Colonic mucosa (tissue), 4 donors: Measurements from ENCODE around the gene CSPG5. TPM values are rescaled to one million over a fixed set of nuclear protein-coding genes. Genes with fewer than 3 reads are reported as not detected.

Source experiments
- DNase-seq: peaks from one replicate; pipeline ENCODE4 v3.0.0-alpha.2; 2020
- H3K27ac ChIP-seq: fragments of 200-600 bp; one replicate; pipeline ENCODE4 v1.8.0; 2021
- H3K27me3 ChIP-seq: fragments of 200-600 bp; one replicate; pipeline ENCODE4 v1.8.0; 2021
- H3K36me3 ChIP-seq: fragments of 200-600 bp; one replicate; pipeline ENCODE4 v1.8.0; 2021
- H3K4me1 ChIP-seq: fragments of 200-600 bp; one replicate; pipeline ENCODE4 v1.8.0; 2021; ENCODE audit warnings: mild to moderate bottlenecking
- H3K4me3 ChIP-seq: fragments of 200-600 bp; one replicate; pipeline ENCODE4 v1.8.0; 2021
- H3K9ac ChIP-seq, 2 donors: one replicate each; pipeline ENCODE4 v1.7.0; 2013; ENCODE audit warnings: control low read depth in 2 of 2, low read depth in 2 of 2, low read length in 2 of 2
- H3K9me3 ChIP-seq: fragments of 200-600 bp; one replicate; pipeline ENCODE4 v1.8.0; 2021
- intact Hi-C: fragments of 100-400 bp; cut with DNase I; formaldehyde crosslinking; loops from one replicate; pipeline ENCODE4 v1.14.1; 2022
- total RNA-seq, 2 donors: library from RNA; stranded (reverse); fragmentation: NEBNext Ultra II Directional in 1 of 2; extraction: Animal tissue kit (Norgen Biotek cat#: 25700) in 1 of 2; gene quantifications; one replicate each; pipeline ENCODE4 v1.2.1, GENCODE V29; 2021
- TF ChIP-seq, protein P1 (sequence below): fragments of 200-600 bp; IDR thresholded peaks from one replicate; pipeline ENCODE4 v1.8.0; 2022; ENCODE audit warnings: antibody characterized with exemption, mild to moderate bottlenecking
- donor health status: healthy.
- donor health status: DM: no; HTN: no; CAD: no.
- donor health status: DM: no; HTN: no; CAD: no.

The CSPG5 gene
- total RNA-seq, 2 donors from 2014 or later: 0.66 to 0.74 TPM

DNA sequence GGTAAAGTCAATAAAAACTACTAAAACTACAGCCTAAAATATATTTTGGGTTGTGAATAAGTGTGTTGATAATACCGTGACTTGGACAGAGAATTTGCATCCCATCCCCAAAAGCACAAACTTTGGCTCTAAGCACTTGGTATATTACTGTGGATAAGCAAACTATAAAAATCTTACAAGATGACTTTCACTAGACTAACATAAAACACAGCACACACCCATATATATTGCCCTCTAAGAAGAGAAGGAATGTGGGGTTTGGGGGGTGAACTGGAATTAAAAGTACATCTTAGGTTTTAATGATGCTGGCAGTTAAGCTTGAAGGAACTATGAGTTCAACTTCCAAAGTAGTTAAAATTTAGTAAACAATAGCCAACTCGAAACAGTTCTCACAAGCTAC, 28.7 kb upstream of the CSPG5 start:
- Histone ChIP-seq H3K36me3 (no peaks in the 10 kb centered on the region), H3K9ac (no peak overlapping the region), H3K27me3 (no peaks in the 10 kb centered on the region), H3K27ac (no peak overlapping the region), H3K9me3 (no peaks in the 10 kb centered on the region), H3K4me1 (peaks cover 3% of the 10 kb centered on the region), H3K4me3 (no peak overlapping the region)
- no peak for DNase-seq
- TF ChIP-seq, protein P1, sequence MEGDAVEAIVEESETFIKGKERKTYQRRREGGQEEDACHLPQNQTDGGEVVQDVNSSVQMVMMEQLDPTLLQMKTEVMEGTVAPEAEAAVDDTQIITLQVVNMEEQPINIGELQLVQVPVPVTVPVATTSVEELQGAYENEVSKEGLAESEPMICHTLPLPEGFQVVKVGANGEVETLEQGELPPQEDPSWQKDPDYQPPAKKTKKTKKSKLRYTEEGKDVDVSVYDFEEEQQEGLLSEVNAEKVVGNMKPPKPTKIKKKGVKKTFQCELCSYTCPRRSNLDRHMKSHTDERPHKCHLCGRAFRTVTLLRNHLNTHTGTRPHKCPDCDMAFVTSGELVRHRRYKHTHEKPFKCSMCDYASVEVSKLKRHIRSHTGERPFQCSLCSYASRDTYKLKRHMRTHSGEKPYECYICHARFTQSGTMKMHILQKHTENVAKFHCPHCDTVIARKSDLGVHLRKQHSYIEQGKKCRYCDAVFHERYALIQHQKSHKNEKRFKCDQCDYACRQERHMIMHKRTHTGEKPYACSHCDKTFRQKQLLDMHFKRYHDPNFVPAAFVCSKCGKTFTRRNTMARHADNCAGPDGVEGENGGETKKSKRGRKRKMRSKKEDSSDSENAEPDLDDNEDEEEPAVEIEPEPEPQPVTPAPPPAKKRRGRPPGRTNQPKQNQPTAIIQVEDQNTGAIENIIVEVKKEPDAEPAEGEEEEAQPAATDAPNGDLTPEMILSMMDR: no peak
- intact Hi-C loops: no loop called here

DNA sequence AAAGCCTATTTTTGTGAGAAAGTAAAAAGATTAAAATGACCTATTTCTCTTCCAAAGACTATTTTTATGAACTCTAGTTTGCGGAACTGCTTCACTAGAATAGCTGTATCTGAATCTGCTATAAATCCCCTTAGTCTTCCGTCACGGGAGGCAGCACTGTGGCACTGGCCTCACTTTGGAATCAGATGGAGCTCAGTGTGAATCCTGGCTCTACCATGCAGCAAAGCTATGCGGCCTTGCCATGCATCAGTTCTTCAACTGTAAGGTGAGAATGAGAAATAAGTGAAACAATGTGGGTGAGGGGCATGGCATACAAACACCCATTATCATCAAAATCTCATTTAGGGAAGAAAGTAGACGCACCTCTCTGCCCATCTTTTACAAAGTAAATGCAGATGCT, 27.5 kb upstream of the CSPG5 start:
- TF ChIP-seq, protein P1: no peak
- Histone ChIP-seq H3K4me3 (no peak overlapping the region), H3K4me1 (peaks cover 3% of the 10 kb centered on the region), H3K9me3 (no peaks in the 10 kb centered on the region), H3K27ac (no peak overlapping the region), H3K36me3 (no peaks in the 10 kb centered on the region), H3K27me3 (no peaks in the 10 kb centered on the region), H3K9ac (no peak overlapping the region)
- DNase-seq: no peak
- intact Hi-C loops: no loop called here

DNA sequence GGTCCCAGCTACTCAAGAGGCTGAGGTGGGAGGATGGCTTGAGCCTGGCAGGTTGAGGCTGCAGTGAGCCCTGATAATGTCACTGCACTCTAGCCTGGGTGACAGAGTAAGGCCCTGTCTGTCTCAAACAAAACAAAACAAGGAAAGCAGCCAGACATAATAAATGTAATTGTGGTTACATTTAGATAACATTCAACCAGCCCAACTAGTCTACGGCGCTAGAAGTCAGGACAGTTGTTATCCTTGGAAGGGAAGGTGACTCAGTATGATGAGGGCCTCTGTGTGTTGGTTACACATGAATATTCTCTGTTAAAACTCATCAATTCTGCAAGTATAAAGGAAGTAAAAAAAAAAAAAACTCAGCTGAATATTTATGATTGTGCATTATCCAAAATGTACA, 27.0 kb upstream of the CSPG5 start:
- peak; percentile 18 for DNase-seq
- H3K27me3 ChIP-seq: no peaks in the 10 kb centered on the region
- no peak overlapping the region for H3K9ac ChIP-seq
- H3K36me3 ChIP-seq: no peaks in the 10 kb centered on the region
- intact Hi-C loops: no loop called here
- H3K9me3 ChIP-seq: no peaks in the 10 kb centered on the region
- TF ChIP-seq, protein P1: no peak
- H3K4me1 ChIP-seq: peaks cover 3% of the 10 kb centered on the region
- no peak overlapping the region for H3K4me3 ChIP-seq
- no peak overlapping the region for H3K27ac ChIP-seq

DNA sequence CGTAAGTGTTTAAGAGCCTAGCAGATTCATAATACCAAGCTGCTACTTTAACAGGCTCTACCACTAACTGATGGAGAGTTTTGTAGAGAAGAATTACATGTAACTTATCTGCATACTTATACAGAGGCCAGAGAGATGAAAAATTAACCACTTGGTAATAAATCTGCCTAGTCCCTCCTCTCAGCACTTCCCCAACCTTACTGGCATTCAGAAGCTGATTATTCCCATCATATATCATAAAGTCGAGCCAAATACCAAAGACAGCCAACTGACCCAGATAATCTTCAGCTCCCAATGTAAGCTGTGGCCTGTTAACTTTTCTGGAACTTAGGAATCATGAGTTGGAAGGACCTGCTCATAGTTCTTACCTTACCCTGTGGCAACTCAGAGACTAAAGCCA, 25.5 kb upstream of the CSPG5 start:
- peaks cover 3% of the 10 kb centered on the region for H3K4me1 ChIP-seq
- intact Hi-C loops: no loop called here
- H3K4me3 ChIP-seq: no peak overlapping the region
- H3K36me3 ChIP-seq: no peaks in the 10 kb centered on the region
- H3K27ac ChIP-seq: no peak overlapping the region
- DNase-seq: no peak
- H3K27me3 ChIP-seq: no peaks in the 10 kb centered on the region
- H3K9ac ChIP-seq: no peak overlapping the region
- H3K9me3 ChIP-seq: no peaks in the 10 kb centered on the region
- TF ChIP-seq, protein P1: no peak

- no peak overlapping the region for H3K9ac ChIP-seq
- intact Hi-C loops: no loop called here
- DNase-seq: no peak
- H3K27me3 ChIP-seq: no peaks in the 10 kb centered on the region
- TF ChIP-seq, protein P1: no peak
- H3K4me1 ChIP-seq: peaks cover 3% of the 10 kb centered on the region
- H3K4me3 ChIP-seq: no peak overlapping the region
- H3K27ac ChIP-seq: no peak overlapping the region
- no peaks in the 10 kb centered on the region for H3K9me3 ChIP-seq
- H3K36me3 ChIP-seq: no peaks in the 10 kb centered on the region
Measured at GRCh38 chr3:47603332-47603731, 24.7 kb upstream of the CSPG5 start.

DNA sequence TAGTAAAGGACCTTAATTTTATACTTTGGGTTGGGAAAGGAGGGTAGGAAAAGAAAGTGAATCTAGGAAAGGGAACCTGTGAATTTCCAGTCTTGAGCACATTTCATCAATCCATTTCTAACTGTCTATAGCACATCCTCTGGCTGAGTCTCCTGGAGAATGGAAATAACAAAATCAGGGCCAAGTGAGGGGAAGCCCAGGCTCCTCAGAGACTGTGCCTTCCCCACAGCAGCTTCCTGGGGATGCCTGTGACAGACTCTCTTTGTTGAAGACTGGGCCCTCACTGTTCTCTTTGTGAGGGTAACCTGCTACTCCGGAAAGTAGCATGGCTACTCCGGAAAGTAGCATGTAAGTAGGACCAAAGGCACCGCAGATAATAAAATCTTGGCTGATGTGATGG, 22.6 kb upstream of the CSPG5 start:
- DNase-seq: no peak
- no peaks in the 10 kb centered on the region for H3K9me3 ChIP-seq
- H3K4me1 ChIP-seq: peaks cover 3% of the 10 kb centered on the region
- TF ChIP-seq, protein P1: no peak
- no peaks in the 10 kb centered on the region for H3K36me3 ChIP-seq
- no peak overlapping the region for H3K4me3 ChIP-seq
- intact Hi-C loops: no loop called here
- H3K9ac ChIP-seq: no peak overlapping the region
- no peak overlapping the region for H3K27ac ChIP-seq
- H3K27me3 ChIP-seq: no peaks in the 10 kb centered on the region
